ENCODE results near the gene CPT1C. TPM values are rescaled to one million over a fixed set of nuclear protein-coding genes. Genes with fewer than 3 reads are reported as not detected.

CPT1C gene
- polyA plus RNA-seq, 2 donors: 1.8 to 4.1 TPM

DNA sequence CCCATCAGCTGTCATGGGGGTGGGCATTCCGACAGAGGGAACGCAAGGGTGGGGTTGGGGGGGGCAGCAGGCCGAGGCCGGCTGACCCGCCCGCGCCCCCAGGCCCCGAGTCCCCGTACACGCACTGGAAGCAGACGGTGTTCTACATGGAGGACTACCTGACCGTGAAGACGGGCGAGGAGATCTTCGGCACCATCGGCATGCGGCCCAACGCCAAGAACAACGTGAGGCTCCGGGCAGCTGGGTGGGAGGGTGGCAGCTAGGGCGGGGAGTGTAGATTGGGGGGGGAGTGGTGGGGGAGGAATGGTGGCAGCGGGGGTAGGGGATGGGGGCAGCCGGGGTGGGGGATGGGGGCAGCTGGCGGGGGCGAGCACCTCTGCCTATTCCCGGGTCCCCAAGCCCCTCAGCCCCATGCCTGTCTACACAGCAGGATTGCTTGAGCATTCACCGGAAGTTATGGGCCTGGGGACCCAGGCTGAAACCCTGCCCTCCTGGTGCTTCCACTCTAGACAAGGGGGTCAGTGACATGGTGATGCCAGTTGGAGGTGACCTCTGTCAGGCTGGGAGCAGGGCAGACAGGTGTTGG, 4.3 kb upstream of the CPT1C start:
- Histone ChIP-seq H3K9me3 (ENCODE audit: control insufficient read depth in 2 of 2, insufficient read depth in 1 of 2, low read depth in 1 of 2, low read length in 1 of 2) (no peaks in the 10 kb centered on the region), H3K36me3 (ENCODE audit: control insufficient read depth in 2 of 2, insufficient read depth in 2 of 2, low read length in 1 of 2) (peaks cover 14 to 45% of the 10 kb centered on the region in 2 donors), H3K4me1 (ENCODE audit: control insufficient read depth in 2 of 2, insufficient read depth in 2 of 2, low read length in 1 of 2) (peaks cover 0 to 5% of the 10 kb centered on the region in 2 donors), H3K4me3 (ENCODE audit: low read depth in 1 of 2, low read length in 2 of 2) (no peak overlapping the region), H3K27me3 (ENCODE audit: control insufficient read depth in 1 of 2, insufficient read depth in 2 of 2, low read length in 2 of 2) (no peaks in the 10 kb centered on the region), H3K27ac (ENCODE audit: low read depth in 2 of 2, low read length in 1 of 2) (no peak overlapping the region)
- 75 to 89% methylated on average over 27 of the region's 27 CpGs for WGBS, 2 donors

DNA sequence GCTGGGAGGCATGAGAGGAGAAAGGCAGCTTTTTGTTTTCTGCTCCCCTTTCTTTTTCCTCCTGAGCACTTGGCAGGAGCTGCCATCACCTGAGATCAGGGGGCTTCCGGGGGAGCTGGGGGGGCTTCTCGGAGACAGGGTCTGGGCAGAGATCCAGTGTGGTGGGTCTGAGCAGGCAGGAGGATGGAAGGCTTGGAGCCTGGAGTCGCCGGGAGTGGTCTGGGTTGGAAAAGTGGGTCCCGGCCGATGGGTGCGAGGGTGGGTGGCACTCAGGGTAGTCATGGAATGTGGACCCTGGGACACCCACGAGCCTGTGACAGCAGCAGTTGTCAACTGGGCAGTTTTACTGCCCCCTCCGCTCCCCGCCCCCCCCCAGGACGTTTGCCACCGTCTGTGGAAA, 3.8 kb upstream of the CPT1C start:
- H3K27ac ChIP-seq (ENCODE audit: low read depth in 2 of 2, low read length in 1 of 2): no peak overlapping the region
- no peak overlapping the region for H3K4me3 ChIP-seq (ENCODE audit: low read depth in 1 of 2, low read length in 2 of 2)
- no peaks in the 10 kb centered on the region for H3K27me3 ChIP-seq (ENCODE audit: control insufficient read depth in 1 of 2, insufficient read depth in 2 of 2, low read length in 2 of 2)
- 68 to 70% methylated on average over 12 of the region's 12 CpGs for WGBS, 2 donors
- peaks cover 0 to 5% of the 10 kb centered on the region in 2 donors for H3K4me1 ChIP-seq (ENCODE audit: control insufficient read depth in 2 of 2, insufficient read depth in 2 of 2, low read length in 1 of 2)
- no peaks in the 10 kb centered on the region for H3K9me3 ChIP-seq (ENCODE audit: control insufficient read depth in 2 of 2, insufficient read depth in 1 of 2, low read depth in 1 of 2, low read length in 1 of 2)
- peaks cover 10 to 40% of the 10 kb centered on the region in 2 donors for H3K36me3 ChIP-seq (ENCODE audit: control insufficient read depth in 2 of 2, insufficient read depth in 2 of 2, low read length in 1 of 2)

DNA sequence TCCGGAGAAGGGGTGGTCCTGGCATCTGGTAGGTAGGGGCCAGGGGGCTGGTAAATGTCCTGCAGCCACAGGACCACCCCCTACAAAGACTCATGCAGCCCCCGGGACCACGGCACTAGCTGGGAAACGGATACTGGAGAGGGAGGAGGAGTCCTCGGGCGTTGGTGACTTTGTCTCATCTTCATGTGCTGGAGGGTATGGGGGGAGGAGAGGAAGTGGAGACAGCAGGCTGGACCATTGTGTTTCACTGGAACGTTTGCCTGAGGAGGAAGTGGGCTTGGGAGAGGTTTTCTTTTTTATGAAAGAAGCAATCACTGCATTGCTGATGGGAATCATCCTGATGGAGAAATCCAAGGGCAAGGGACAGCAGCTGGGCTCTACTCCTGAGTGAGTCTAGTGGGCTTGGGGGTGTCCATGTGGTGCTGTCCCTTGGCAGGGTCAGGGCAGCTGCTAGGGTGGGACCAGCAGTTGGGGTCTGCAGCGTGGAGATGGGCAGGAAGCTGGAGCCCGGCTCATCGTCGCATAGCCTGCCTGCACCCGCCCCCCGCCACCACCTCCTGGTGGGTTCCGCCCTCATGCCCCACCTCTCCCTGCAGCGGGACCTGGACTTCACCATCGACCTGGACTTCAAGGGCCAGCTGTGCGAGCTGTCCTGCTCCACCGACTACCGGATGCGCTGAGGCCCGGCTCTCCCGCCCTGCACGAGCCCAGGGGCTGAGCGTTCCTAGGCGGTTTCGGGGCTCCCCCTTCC, 3.2 kb upstream of the CPT1C start:
- no peak overlapping the region for H3K27ac ChIP-seq (ENCODE audit: low read depth in 2 of 2, low read length in 1 of 2)
- H3K36me3 ChIP-seq (ENCODE audit: control insufficient read depth in 2 of 2, insufficient read depth in 2 of 2, low read length in 1 of 2): peaks cover 10 to 39% of the 10 kb centered on the region in 2 donors
- no peak overlapping the region for H3K4me3 ChIP-seq (ENCODE audit: low read depth in 1 of 2, low read length in 2 of 2)

DNA sequence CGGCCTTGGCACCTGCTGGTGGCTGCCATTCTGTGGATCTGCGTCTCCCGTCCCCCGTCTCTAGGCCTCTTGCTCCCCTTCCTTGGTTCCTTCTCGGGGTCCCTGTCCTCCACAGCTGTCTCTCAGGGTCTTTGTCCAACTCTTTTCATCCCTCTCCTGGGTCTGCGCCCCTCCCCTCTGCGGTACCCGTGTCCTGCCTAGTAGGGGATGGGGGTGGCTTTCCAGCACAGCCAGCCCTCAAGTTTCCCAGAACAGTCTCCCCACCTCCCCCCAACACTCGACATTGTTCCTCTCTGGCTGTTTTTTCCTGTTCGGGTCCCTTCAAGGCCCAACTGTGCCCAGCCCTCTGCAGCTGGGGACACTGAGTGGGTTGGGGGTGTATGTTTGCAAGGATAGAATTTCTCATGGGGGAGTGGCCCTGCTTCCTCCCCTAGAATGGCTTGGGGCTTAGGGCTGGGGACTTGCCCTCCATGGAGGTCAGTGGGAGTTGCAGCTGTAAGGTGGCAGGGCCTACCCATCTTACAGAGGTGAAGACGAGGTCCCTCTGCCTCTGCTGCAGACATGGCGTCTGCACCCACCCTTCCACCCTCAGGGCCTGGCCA, 2.3 kb upstream of the CPT1C start:
- Histone ChIP-seq H3K27ac (ENCODE audit: low read depth in 2 of 2, low read length in 1 of 2) (peak overlapping the region in 1 of 2 donors; percentile 34), H3K36me3 (ENCODE audit: control insufficient read depth in 2 of 2, insufficient read depth in 2 of 2, low read length in 1 of 2) (peaks cover 10 to 39% of the 10 kb centered on the region in 2 donors), H3K9me3 (ENCODE audit: control insufficient read depth in 2 of 2, insufficient read depth in 1 of 2, low read depth in 1 of 2, low read length in 1 of 2) (no peaks in the 10 kb centered on the region), H3K27me3 (ENCODE audit: control insufficient read depth in 1 of 2, insufficient read depth in 2 of 2, low read length in 2 of 2) (no peaks in the 10 kb centered on the region), H3K4me3 (ENCODE audit: low read depth in 1 of 2, low read length in 2 of 2) (no peak overlapping the region), H3K4me1 (ENCODE audit: control insufficient read depth in 2 of 2, insufficient read depth in 2 of 2, low read length in 1 of 2) (peaks cover 0 to 5% of the 10 kb centered on the region in 2 donors)
- 68 to 72% methylated on average over 12 of the region's 12 CpGs for WGBS, 2 donors

More for the DNA sequence above, 3.2 kb upstream of the CPT1C start:
- H3K27me3 ChIP-seq (ENCODE audit: control insufficient read depth in 1 of 2, insufficient read depth in 2 of 2, low read length in 2 of 2): no peaks in the 10 kb centered on the region
- peaks cover 0 to 5% of the 10 kb centered on the region in 2 donors for H3K4me1 ChIP-seq (ENCODE audit: control insufficient read depth in 2 of 2, insufficient read depth in 2 of 2, low read length in 1 of 2)
- no peaks in the 10 kb centered on the region for H3K9me3 ChIP-seq (ENCODE audit: control insufficient read depth in 2 of 2, insufficient read depth in 1 of 2, low read depth in 1 of 2, low read length in 1 of 2)
- WGBS, 2 donors: 67 to 68% methylated on average over 23 to 26 of the region's 26 CpGs

DNA sequence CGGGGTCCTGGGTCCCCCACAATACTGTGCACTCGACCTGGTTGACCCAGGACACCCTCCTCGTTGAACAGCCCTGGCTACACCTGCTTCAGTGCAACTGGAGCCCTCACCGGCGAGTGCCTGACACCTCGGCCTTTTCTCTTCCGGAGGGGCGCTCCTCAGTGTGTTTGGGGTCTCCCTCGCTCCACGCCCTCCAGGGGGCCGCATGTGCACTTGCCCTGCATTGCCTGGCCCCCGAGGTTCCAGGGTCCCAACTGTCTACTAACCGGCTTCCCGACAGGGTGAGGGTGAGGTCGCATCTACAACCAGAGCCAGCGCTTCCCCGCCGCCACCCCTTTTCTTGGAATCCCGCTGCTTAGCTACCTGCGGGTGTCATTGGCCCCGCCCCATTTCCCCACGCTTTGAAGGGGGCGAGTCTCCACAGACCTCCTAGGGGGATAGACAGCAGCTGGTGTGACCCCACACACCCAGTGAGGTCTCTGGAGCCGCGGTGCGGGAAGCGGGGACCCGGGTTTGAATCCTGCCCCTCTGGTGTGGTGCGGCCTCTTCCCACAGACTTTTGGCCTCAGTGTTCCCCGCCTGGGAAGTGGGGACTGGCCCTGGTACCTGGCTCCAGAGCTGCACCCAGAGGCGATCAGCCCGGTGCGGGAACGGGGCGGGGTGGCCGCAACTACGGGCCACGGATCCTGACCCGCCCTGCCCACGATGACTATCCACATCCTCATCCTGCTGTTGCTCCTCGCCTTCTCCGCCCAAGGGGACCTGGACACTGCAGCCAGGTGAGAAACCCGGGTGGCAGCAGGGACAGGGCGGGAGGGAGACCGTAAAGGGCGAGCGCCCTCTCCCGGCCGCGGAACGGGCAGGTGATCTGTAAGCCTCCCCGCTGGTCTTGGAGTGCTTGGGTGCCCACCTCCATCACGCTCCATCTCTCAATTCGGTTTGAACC, 1.5 kb upstream of the CPT1C start, which contains the start of gene ADM5:
Gene ADM5, plus strand, starts transcription at position 462 of the 946 bp plus-strand sequence. Its CDS starts 244 bp downstream, at position 706.
- peak within 1 kb of the TSS; percentile 34 to 66 for H3K27ac ChIP-seq (ENCODE audit: low read depth in 2 of 2, low read length in 1 of 2)
- WGBS, 2 donors: 23 to 31% methylated on average over 48 to 54 of the region's 54 CpGs
- no peaks in the 10 kb centered on the region for H3K9me3 ChIP-seq (ENCODE audit: control insufficient read depth in 2 of 2, insufficient read depth in 1 of 2, low read depth in 1 of 2, low read length in 1 of 2)
- H3K4me1 ChIP-seq (ENCODE audit: control insufficient read depth in 2 of 2, insufficient read depth in 2 of 2, low read length in 1 of 2): peaks cover 0 to 5% of the 10 kb centered on the region in 2 donors
- H3K4me3 ChIP-seq (ENCODE audit: low read depth in 1 of 2, low read length in 2 of 2): peak within 1 kb of the TSS; percentile 43 to 58
- H3K27me3 ChIP-seq (ENCODE audit: control insufficient read depth in 1 of 2, insufficient read depth in 2 of 2, low read length in 2 of 2): no peaks in the 10 kb centered on the region
- H3K36me3 ChIP-seq (ENCODE audit: control insufficient read depth in 2 of 2, insufficient read depth in 2 of 2, low read length in 1 of 2): peaks cover 10 to 31% of the 10 kb centered on the region in 2 donors

DNA sequence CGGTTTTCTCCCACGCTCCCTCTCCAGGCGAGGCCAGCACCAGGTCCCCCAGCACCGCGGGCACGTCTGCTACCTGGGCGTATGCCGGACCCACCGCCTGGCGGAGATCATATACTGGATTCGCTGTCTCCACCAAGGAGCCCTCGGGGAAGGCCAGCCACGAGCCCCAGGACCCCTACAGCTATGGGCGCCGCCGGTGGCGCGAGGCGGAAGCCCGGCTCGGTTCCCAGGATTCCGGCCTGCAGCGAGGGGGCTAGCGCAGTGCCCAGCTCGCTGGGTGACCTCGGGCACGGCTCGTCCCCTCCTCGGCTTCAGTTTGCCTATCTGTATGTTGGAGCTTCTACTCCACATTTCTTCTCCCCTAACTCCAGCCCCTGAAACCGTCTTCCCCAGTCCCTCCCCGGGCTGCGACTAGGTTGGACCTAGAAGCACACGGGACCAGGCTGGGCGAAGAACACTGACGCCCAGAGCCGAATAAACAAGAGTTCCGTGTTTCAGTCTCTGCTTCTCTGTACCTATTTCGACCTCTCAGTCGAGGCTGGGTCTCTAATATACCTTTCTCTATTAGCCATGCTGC, 749 bp upstream of the CPT1C start:
- WGBS, 2 donors: 6 to 11% methylated on average over 39 of the region's 39 CpGs
- Histone ChIP-seq H3K4me3 (ENCODE audit: low read depth in 1 of 2, low read length in 2 of 2) (peak overlapping the region; percentile 43 to 58), H3K4me1 (ENCODE audit: control insufficient read depth in 2 of 2, insufficient read depth in 2 of 2, low read length in 1 of 2) (peaks cover 0 to 5% of the 10 kb centered on the region in 2 donors), H3K27ac (ENCODE audit: low read depth in 2 of 2, low read length in 1 of 2) (peak overlapping the region; percentile 20 to 66), H3K36me3 (ENCODE audit: control insufficient read depth in 2 of 2, insufficient read depth in 2 of 2, low read length in 1 of 2) (peaks cover 5 to 23% of the 10 kb centered on the region in 2 donors), H3K27me3 (ENCODE audit: control insufficient read depth in 1 of 2, insufficient read depth in 2 of 2, low read length in 2 of 2) (no peaks in the 10 kb centered on the region), H3K9me3 (ENCODE audit: control insufficient read depth in 2 of 2, insufficient read depth in 1 of 2, low read depth in 1 of 2, low read length in 1 of 2) (no peaks in the 10 kb centered on the region)

DNA sequence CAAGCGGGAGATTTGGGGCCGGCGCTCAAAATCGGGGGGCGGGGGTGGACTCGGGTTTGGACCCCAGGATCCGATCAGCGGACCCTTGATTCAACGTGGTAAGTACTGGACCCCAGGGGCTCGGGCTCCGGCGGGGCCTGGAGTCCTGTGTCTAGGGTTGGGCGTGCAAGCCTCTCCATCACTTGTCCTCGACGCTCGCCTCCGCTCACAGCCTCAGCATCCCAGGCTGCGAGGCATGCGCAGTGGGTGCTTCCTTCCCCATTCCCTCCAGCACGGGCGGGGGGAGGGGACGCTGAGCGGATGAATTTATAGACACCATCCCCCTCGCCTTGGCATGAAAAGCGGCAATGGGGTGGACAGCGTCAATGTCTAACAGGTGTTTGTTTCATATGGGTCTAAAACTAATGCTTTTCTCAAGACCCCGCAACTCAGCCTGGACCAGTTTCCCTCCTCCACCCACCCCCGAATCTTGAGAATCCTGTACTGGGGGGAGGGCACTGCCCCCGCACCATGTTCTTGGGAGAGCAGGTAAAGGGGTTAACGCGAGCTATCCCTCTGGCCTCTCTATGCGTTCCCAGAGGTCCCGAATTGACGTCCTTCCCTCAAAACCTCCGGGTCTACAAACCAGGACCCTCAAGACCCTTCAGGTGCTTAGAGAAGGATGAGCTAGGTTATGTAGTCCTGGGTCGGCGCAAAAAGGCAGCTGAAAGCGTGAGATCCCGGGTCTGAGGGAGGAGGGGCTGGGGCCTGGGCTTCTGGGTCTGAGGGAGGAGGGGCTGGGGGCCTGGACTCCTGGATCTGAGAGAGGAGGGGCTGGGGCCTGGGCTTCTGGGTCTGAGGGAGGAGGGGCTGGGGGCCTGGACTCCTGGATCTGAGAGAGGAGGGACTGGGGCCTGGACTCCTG, 579 bp downstream of the CPT1C start:
- H3K4me3 ChIP-seq (ENCODE audit: low read depth in 1 of 2, low read length in 2 of 2): peak overlapping the region; percentile 43 to 58
- H3K4me1 ChIP-seq (ENCODE audit: control insufficient read depth in 2 of 2, insufficient read depth in 2 of 2, low read length in 1 of 2): peaks cover 0 to 5% of the 10 kb centered on the region in 2 donors
- H3K27ac ChIP-seq (ENCODE audit: low read depth in 2 of 2, low read length in 1 of 2): no peak overlapping the region
- WGBS, 2 donors: 14 to 16% methylated on average over 39 of the region's 39 CpGs
- H3K36me3 ChIP-seq (ENCODE audit: control insufficient read depth in 2 of 2, insufficient read depth in 2 of 2, low read length in 1 of 2): peaks cover 3 to 13% of the 10 kb centered on the region in 2 donors
- no peaks in the 10 kb centered on the region for H3K27me3 ChIP-seq (ENCODE audit: control insufficient read depth in 1 of 2, insufficient read depth in 2 of 2, low read length in 2 of 2)
- no peaks in the 10 kb centered on the region for H3K9me3 ChIP-seq (ENCODE audit: control insufficient read depth in 2 of 2, insufficient read depth in 1 of 2, low read depth in 1 of 2, low read length in 1 of 2)

DNA sequence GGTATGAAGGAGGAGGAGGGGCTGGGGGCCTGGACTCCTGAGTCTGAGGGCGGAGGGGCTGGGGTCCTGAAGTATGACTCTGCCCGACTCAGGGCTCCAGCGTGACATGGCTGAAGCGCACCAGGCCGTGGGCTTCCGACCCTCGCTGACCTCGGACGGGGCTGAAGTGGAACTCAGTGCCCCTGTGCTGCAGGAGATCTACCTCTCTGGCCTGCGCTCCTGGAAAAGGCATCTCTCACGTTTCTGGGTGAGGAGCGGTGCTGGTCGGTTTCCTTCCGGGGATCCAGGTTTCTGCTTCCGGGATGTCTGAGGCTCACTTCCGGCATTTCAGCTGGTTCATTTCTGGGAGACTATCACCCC, 1.2 kb downstream of the CPT1C start:
- H3K36me3 ChIP-seq (ENCODE audit: control insufficient read depth in 2 of 2, insufficient read depth in 2 of 2, low read length in 1 of 2): peaks cover 0 to 9% of the 10 kb centered on the region in 2 donors
- no peak overlapping the region for H3K4me3 ChIP-seq (ENCODE audit: low read depth in 1 of 2, low read length in 2 of 2)
- 76 to 79% methylated on average over 16 of the region's 16 CpGs for WGBS, 2 donors
- H3K4me1 ChIP-seq (ENCODE audit: control insufficient read depth in 2 of 2, insufficient read depth in 2 of 2, low read length in 1 of 2): peaks cover 0 to 5% of the 10 kb centered on the region in 2 donors
- H3K27ac ChIP-seq (ENCODE audit: low read depth in 2 of 2, low read length in 1 of 2): no peak overlapping the region
- no peaks in the 10 kb centered on the region for H3K9me3 ChIP-seq (ENCODE audit: control insufficient read depth in 2 of 2, insufficient read depth in 1 of 2, low read depth in 1 of 2, low read length in 1 of 2)
- no peaks in the 10 kb centered on the region for H3K27me3 ChIP-seq (ENCODE audit: control insufficient read depth in 1 of 2, insufficient read depth in 2 of 2, low read length in 2 of 2)

All from esophagus (tissue), 2 donors.